Anterior cingulate cortex (tissue), 58 donors: Measurements from ENCODE around the gene AKAP11.
A peak's percentile ranks its signal among the peaks of the same experiment; 100 is the strongest.
"Not testable (repeated sequence)": the region's sequence is repeated elsewhere in the genome, so short reads cannot be mapped to it uniquely, and the experiment has no call there.

Experiments
- DNase-seq, 58 donors: peaks; one replicate each; lab custom pipeline; 2025; lab: John Stamatoyannopoulos, UW

AKAP11 gene

GRCh38 chr13:42272115-42272803, at the start of gene AKAP11:
Gene AKAP11, plus strand, starts transcription at chr13:42272152. Its CDS starts 14,197 bp downstream, at chr13:42286349.
- peak in 43 of 58 donors; percentile 9 to 76 (median 50) for DNase-seq

- no peak for DNase-seq
Measured at GRCh38 chr13:42223681-42224080, 48.3 kb upstream of the AKAP11 start.

- DNase-seq: no peak
Measured at GRCh38 chr13:42225051-42225450, 46.9 kb upstream of the AKAP11 start.

- DNase-seq: not testable (repeated sequence)
Measured at GRCh38 chr13:42226759-42227158, 45.2 kb upstream of the AKAP11 start.

- no peak for DNase-seq
Measured at GRCh38 chr13:42228527-42228926, 43.4 kb upstream of the AKAP11 start.

GRCh38 chr13:42229287-42229686, 42.7 kb upstream of the AKAP11 start:
- DNase-seq: no peak

- DNase-seq: no peak
Measured at GRCh38 chr13:42232671-42233070, 39.3 kb upstream of the AKAP11 start.

GRCh38 chr13:42233726-42234125, 38.2 kb upstream of the AKAP11 start:
- DNase-seq: no peak

- DNase-seq: no peak
Measured at GRCh38 chr13:42239161-42239560, 32.8 kb upstream of the AKAP11 start.

- DNase-seq: no peak
Measured at GRCh38 chr13:42239644-42240043, 32.3 kb upstream of the AKAP11 start.

GRCh38 chr13:42246541-42246940, 25.4 kb upstream of the AKAP11 start:
- peak in 1 of 58 donors; percentile 34 for DNase-seq

GRCh38 chr13:42247883-42248282, 24.1 kb upstream of the AKAP11 start:
- DNase-seq: no peak

GRCh38 chr13:42255886-42256285, 16.1 kb upstream of the AKAP11 start:
- DNase-seq: no peak

- no peak for DNase-seq
Measured at GRCh38 chr13:42258747-42259146, 13.2 kb upstream of the AKAP11 start.

GRCh38 chr13:42259515-42259914, 12.4 kb upstream of the AKAP11 start:
- no peak for DNase-seq

GRCh38 chr13:42260903-42261654, 10.9 kb upstream of the AKAP11 start:
- no peak for DNase-seq

- DNase-seq: no peak
Measured at GRCh38 chr13:42266473-42266872, 5.5 kb upstream of the AKAP11 start.

GRCh38 chr13:42270160-42270856, 1.6 kb upstream of the AKAP11 start:
- DNase-seq: no peak

GRCh38 chr13:42270857-42271215, 1.1 kb upstream of the AKAP11 start:
- DNase-seq: no peak

- peak; percentile 90 to 99 (median 97) for DNase-seq
Measured at GRCh38 chr13:42271337-42272114, 426 bp upstream of the AKAP11 start.

- no peak for DNase-seq
Measured at GRCh38 chr13:42272804-42273175, 838 bp downstream of the AKAP11 start.
